ENCODE measurements around the gene UBAP2.

UBAP2 gene

DNA sequence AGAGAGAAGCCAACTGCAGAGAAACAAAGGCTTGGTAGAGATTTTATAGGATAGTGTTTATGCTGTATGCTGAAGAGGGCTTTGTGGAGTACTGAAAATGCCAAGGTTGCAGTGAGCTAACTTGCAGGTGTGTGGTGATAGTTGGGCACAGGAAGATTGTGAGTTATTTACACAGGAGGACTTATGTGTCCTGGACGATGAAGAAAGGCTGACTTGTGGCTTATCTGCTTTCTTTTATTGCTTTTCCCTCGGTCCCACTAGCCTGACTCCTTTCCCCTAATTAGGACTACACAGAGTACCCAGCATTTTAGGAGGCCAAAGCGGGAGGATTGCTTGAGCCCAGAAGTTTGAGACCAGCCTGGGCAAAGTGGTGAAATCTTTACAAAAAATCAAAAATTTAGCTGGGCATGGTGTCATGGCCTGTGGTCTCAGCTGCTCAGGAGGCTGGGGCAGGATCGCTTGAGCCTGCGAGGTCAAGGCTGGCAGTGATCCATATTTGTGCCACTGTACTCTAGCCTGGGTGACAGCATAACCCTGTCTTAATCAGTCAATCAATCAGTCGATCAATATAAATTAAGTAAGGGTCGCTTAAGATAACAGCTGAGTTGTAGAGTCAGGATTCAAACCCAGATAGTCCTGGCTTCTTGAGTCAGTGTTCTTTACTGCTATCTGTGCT, 169.9 kb downstream of the UBAP2 start:
- no peaks in the 10 kb centered on the region for H3K9me3 Mint-ChIP-seq
- H3K4me3 Mint-ChIP-seq = no peak overlapping the region
- no peak for DNase-seq (ENCODE audit: low spot score)
- no peaks in the 10 kb centered on the region for H3K27me3 Mint-ChIP-seq (ENCODE audit: low read depth)
- no peaks in the 10 kb centered on the region for H3K36me3 Mint-ChIP-seq (ENCODE audit: low read depth)
- peaks cover 15% of the 10 kb centered on the region for H3K4me1 Mint-ChIP-seq (ENCODE audit: low read depth)
- no peak overlapping the region for H3K27ac Mint-ChIP-seq

DNA sequence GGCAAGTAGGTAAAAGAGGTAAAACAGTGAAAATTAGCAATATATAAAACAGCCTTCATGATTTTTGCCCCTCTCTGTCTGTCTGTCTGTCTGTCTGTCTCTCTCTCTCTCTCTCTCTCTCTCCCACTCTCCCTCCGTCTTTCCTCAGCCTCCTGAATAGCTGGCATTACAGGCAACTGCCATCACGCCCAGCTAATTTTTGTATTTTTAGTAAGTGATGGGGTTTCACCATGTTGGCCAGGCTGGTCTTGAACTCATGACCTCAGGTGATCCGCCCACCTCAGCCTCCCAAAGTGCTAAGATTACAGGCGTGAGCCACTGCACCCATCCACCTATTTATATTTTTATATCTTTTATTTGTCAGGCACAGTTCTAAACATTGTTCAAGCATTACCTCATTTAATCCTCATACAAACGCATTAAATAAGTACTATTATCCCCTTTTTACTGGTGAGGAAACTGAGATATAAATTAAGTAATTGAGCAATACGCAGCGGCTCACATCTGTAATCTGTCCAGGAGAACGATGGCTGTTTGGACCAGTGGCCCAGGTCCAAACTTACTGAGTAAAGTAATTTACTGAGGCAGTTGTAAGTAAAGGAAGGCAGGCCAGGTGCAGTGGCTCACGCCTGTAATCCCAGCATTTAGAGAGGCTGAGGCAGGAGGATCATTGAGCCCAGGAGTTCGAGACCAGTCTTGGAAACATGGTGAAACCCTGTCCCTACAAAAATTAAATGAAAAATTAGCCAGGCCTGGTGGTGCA, 170.8 kb downstream of the UBAP2 start:
- Mint-ChIP-seq H3K27ac (no peak overlapping the region), H3K36me3 (ENCODE audit: low read depth) (no peaks in the 10 kb centered on the region), H3K4me1 (ENCODE audit: low read depth) (peaks cover 13% of the 10 kb centered on the region), H3K27me3 (ENCODE audit: low read depth) (no peaks in the 10 kb centered on the region), H3K9me3 (no peaks in the 10 kb centered on the region), H3K4me3 (no peak overlapping the region)
- DNase-seq (ENCODE audit: low spot score) = no peak

Measured in T-helper 2 cell treated with Interferon-gamma antibody and Interleukin-4, amounts not matched to agents 5 μg/mL and 100 μg/mL, for 36 hours (primary cell).